T-helper 2 cell treated with Interferon-gamma antibody and Interleukin-4, amounts not matched to agents 100 ng/mL and 5 ng/mL, for 36 hours (primary cell): Measurements from ENCODE around the gene SMC1B. TPM values are rescaled to one million over a fixed set of nuclear protein-coding genes. Genes with fewer than 3 reads are reported as not detected.
"Not testable (repeated sequence)": the region's sequence is repeated elsewhere in the genome, so short reads cannot be mapped to it uniquely, and the experiment has no call there.

Source experiments
- intact Hi-C: fragments of 100-400 bp; cut with micrococcal nuclease; formaldehyde crosslinking; loops from one replicate; pipeline ENCODE4 v1.15.1; 2023
- total RNA-seq: library from RNA; stranded (reverse); gene quantifications from 2 replicates; pipeline ENCODE4 v1.2.3, GENCODE V29; 2022

The SMC1B gene
- total RNA-seq, 1 donor from 2014 or later = 0.68 TPM

GRCh38 chr22:45306139-45306538, 107.3 kb downstream of the SMC1B start:
- intact Hi-C loops = loop anchor here (5.0 kb wide), 1 partner anchor 34 kb away; no protein-coding TSS in a partner anchor

DNA sequence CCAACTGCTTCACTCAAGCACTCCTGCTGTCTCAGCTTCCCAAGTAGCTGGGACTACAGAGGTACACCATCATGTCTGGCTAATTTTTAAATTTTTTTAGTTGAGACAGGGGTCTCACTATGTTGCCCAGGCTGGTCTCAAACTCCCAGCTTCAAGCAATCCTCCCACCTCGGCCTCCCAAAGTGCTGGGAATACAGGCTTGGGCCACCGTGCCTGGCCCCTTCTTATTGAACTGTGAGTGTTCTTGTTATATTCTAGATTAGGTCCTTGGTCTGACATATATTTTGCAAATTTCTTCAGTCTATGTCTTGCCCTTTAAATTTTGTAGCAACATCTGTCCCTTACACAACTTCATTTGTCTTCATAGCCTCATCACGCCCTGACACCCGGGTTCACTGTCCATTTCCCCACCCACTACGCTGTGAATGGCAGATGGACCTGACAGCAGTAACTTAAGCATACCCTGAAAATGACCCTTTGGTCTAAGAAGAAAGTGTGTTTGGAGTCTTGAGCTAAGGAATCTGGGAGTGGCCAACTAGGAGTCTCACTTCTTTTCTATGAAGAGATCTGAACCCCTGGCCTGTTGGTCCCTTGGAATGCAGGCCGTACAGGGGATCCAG, 107.8 kb downstream of the SMC1B start:
- intact Hi-C loops = loop anchor here (5.0 kb wide), 1 partner anchor 33 kb away; no protein-coding TSS in a partner anchor

- intact Hi-C loops = loop anchor here (5.0 kb wide), 1 partner anchor 33 kb away; no protein-coding TSS in a partner anchor
These were observed 108.4 kb downstream of the SMC1B start for GRCh38 chr22:45304971-45305370.

DNA sequence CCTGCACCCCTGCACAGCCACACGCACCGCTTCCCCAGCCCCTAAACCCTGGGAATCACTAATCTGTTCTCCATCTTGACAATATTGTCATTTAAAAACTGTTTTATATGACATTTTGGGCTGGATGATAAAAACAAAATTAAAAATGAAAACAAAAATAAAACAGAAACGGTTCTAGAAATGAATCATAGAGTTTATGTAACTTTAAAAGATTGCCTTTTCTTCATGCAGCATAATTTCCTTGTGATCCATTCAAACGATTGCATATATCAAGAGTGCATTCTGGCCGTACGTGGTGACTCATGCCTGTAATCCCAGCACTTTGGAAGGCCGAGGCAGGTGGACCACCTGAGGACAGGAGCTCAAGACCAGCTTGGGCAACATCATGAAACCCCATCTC, 110.2 kb downstream of the SMC1B start:
- intact Hi-C loops = no loop called here

DNA sequence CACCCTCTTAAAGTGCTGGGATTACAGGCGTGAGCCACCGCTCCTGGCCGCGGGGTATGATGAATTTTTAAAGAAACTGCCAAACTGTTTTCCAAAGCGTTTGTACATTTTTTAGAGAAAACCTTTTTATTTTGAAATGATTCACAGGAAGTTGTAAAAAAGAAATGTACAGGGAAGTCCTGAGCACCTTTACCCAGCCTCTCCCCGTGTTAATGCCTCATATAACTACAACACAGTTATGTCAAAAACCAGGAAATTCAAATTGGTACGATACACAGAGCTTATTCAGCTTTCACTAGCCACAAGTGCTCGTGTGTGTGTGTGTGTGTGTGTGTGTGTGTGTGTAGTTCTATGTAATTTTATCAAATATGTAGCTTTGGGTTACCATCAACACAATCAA, 110.6 kb downstream of the SMC1B start:
- intact Hi-C loops = no loop called here

DNA sequence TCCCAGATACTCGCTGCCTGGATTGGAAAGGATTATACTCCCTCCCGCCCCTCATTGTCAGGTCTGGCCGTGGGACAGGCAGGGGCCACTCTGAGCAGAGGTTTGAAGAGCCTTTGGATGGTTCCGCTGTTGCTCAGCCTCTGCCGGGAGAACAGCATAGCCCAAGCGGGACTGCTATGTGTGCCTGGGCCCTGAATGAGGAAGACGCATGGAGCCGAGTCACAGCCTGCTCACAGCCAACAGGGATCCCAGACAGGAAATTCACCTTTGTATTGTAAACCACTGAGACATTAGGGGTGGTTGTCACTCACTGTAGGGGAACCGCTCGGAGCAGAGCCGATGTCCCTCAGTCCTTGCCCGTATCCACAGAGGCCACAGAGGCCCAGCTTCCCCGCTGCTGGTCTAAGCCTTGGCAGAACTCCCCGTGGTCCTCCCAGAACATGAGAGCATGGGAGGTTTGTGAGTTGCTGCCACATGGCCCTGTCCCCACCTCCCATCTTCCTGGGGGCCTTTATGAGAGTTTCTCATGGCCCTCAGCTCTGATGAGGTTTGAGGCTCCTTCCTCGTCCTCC, 114.4 kb downstream of the SMC1B start:
- intact Hi-C loops = no loop called here

GRCh38 chr22:45296628-45297297, 116.6 kb downstream of the SMC1B start:
- intact Hi-C loops = no loop called here

- intact Hi-C loops = no loop called here
These were observed 117.9 kb downstream of the SMC1B start for GRCh38 chr22:45295492-45295891.

- intact Hi-C loops = not testable (repeated sequence)
These were observed 118.4 kb downstream of the SMC1B start for GRCh38 chr22:45295004-45295403.

Other genes starting within 250 kb of the SMC1B start
- 166 and 168 TPM in 2 replicates for gene NUP50, start 249.7 kb downstream of the SMC1B start, total RNA-seq
- 16.3 and 18.6 TPM in 2 replicates for gene KIAA0930, start 172.7 kb downstream of the SMC1B start, total RNA-seq
- not detected in 2 replicates for gene UPK3A, start 128.7 kb downstream of the SMC1B start, total RNA-seq
- 36.7 and 39.6 TPM in 2 replicates for gene FAM118A, start 103.7 kb downstream of the SMC1B start, total RNA-seq
- 14.0 and 14.1 TPM in 2 replicates for gene RIBC2, start 94 bp upstream of the SMC1B start, total RNA-seq
- gene FBLN1, start 89.3 kb upstream of the SMC1B start, total RNA-seq = not detected in 2 replicates